Liver (tissue), 9 donors: ENCODE results near the gene FRMD4A. TPM values are rescaled to one million over a fixed set of nuclear protein-coding genes. Genes with fewer than 3 reads are reported as not detected.

Experiments
- DNase-seq: peaks from one replicate; pipeline ENCODE4 v3.0.0-alpha.2; 2017; ENCODE audit warnings: low spot score
- H3K27ac ChIP-seq, 2 donors: one replicate each; pipeline ENCODE4 v1.7.0; 2013; ENCODE audit warnings: inconsistent platforms in 2 of 2, low read length in 2 of 2, control low read depth in 1 of 2, low read depth in 1 of 2, mild to moderate bottlenecking in 1 of 2
- H3K27me3 ChIP-seq, 4 donors: one replicate each; pipeline versions ENCODE4 v1.6.1 to v1.7.0; 2013; ENCODE audit warnings: low read length in 3 of 4, inconsistent platforms in 1 of 4, mild to moderate bottlenecking in 1 of 4, moderate library complexity in 1 of 4; ENCODE audit not compliant: control insufficient read depth in 4 of 4, insufficient read depth in 4 of 4
- H3K36me3 ChIP-seq, 4 donors: one replicate each; pipeline versions ENCODE4 v1.6.1 to v1.7.0; 2013; ENCODE audit warnings: low read length in 3 of 4, mild to moderate bottlenecking in 3 of 4, low read depth in 1 of 4, moderate library complexity in 1 of 4; ENCODE audit not compliant: control insufficient read depth in 4 of 4, insufficient read depth in 3 of 4
- H3K4me1 ChIP-seq, 4 donors: one replicate each; pipeline versions ENCODE4 v1.6.1 to v1.7.0; 2013; ENCODE audit warnings: low read length in 3 of 4, mild to moderate bottlenecking in 3 of 4, moderate library complexity in 1 of 4; ENCODE audit not compliant: control insufficient read depth in 4 of 4, insufficient read depth in 4 of 4
- H3K4me3 ChIP-seq, 3 donors: one replicate each; pipeline versions ENCODE4 v1.6.1 to v1.7.0; 2013; ENCODE audit warnings: low read length in 3 of 3, control low read depth in 1 of 3, low read depth in 1 of 3, mild to moderate bottlenecking in 1 of 3
- H3K9ac ChIP-seq, 2 donors: one replicate each; pipeline ENCODE4 v1.7.0; 2013; ENCODE audit warnings: low read length in 2 of 2, mild to moderate bottlenecking in 2 of 2, moderate library complexity in 2 of 2, control low read depth in 1 of 2, low read depth in 1 of 2
- H3K9me3 ChIP-seq, 4 donors: one replicate each; pipeline versions ENCODE4 v1.6.1 to v1.7.0; 2013; ENCODE audit warnings: low read length in 3 of 4; ENCODE audit not compliant: control insufficient read depth in 4 of 4
- ATF3 ChIP-seq: IDR thresholded peaks from 2 replicates; pipeline ENCODE4 v1.6.1; 2016; ENCODE audit warnings: antibody characterized with exemption
- CTCF ChIP-seq: fragments of 150-350 bp; IDR thresholded peaks from 2 replicates; pipeline ENCODE4 v1.5.1; 2017; ENCODE audit warnings: improper control_type of control experiment, low read depth, low read length; ENCODE audit not compliant: missing input control
- EGR1 ChIP-seq, 2 donors: IDR thresholded peaks; 2 replicates each; pipeline ENCODE4 v1.6.1; 2016 to 2018; ENCODE audit warnings: antibody characterized with exemption in 2 of 2, low read depth in 2 of 2
- FOXA1 ChIP-seq: IDR thresholded peaks from 2 replicates; pipeline ENCODE4 v1.6.1; 2016; ENCODE audit warnings: antibody characterized with exemption
- FOXA2 ChIP-seq: IDR thresholded peaks from 2 replicates; pipeline ENCODE4 v1.6.1; 2016; ENCODE audit warnings: antibody characterized with exemption
- GABPA ChIP-seq, 2 donors: IDR thresholded peaks in 1 of 2; conservative IDR thresholded peaks in 1 of 2; 2 replicates each; pipeline ENCODE4 v1.6.1; 2016; ENCODE audit warnings: antibody characterized with exemption in 2 of 2, mild to moderate bottlenecking in 1 of 2, moderate library complexity in 1 of 2
- HNF4A ChIP-seq, 2 donors: conservative IDR thresholded peaks; 2 replicates each; pipeline ENCODE4 v1.6.1; 2016; ENCODE audit warnings: antibody characterized with exemption in 2 of 2, mild to moderate bottlenecking in 2 of 2
- HNF4G ChIP-seq: IDR thresholded peaks from 2 replicates; pipeline ENCODE4 v1.6.1; 2016; ENCODE audit warnings: antibody characterized with exemption
- JUND ChIP-seq, 2 donors: IDR thresholded peaks; 2 replicates each; pipeline ENCODE4 v1.6.1; 2016; ENCODE audit warnings: antibody characterized with exemption in 2 of 2
- NR2F2 ChIP-seq: IDR thresholded peaks from 2 replicates; pipeline ENCODE4 v1.6.1; 2016; ENCODE audit warnings: antibody characterized with exemption
- RAD21 ChIP-seq, 2 donors: IDR thresholded peaks; 2 replicates each; pipeline ENCODE4 v1.6.1; 2016; ENCODE audit warnings: antibody characterized with exemption in 2 of 2, mild to moderate bottlenecking in 2 of 2
- RXRA ChIP-seq, 2 donors: IDR thresholded peaks; 2 replicates each; pipeline ENCODE4 v1.6.1; 2017 to 2018; ENCODE audit warnings: antibody characterized with exemption in 2 of 2, mild to moderate bottlenecking in 1 of 2
- SP1 ChIP-seq: IDR thresholded peaks from 2 replicates; pipeline ENCODE4 v1.6.1; 2018; ENCODE audit warnings: antibody characterized with exemption, mild to moderate bottlenecking
- TAF1 ChIP-seq: conservative IDR thresholded peaks from 2 replicates; pipeline ENCODE4 v1.6.1; 2016; ENCODE audit warnings: antibody characterized with exemption, mild to moderate bottlenecking
- YY1 ChIP-seq: IDR thresholded peaks from 2 replicates; pipeline ENCODE4 v1.6.1; 2016; ENCODE audit warnings: antibody characterized with exemption, mild to moderate bottlenecking
- WGBS: extraction: QIAGEN DNeasy Blood & Tissue Kit; methylation state at CpG from one replicate; pipeline ENCODE4 v1.1.7; 2013; 5-methylcytosine and 5-hydroxymethylcytosine counted together
- polyA plus RNA-seq, 2 donors: library from polyadenylated mRNA; stranded (reverse) in 1 of 2; unstranded in 1 of 2; fragments of 200-250 nt in 1 of 2; fragments of >200 nt in 1 of 2; fragmentation: Nextera tagmentation in 1 of 2; extraction: Ambion mirVana in 1 of 2; gene quantifications; one replicate each; pipeline versions ENCODE4 v1.2.1 to v1.2.3, GENCODE V29; 2013 to 2015
- total RNA-seq, 2 donors: library from RNA; depleted of rRNA; stranded (reverse); fragments of >200 nt; gene quantifications; one replicate each; pipeline ENCODE4 v1.2.3, GENCODE V29; 2014
- TF ChIP-seq, protein P1 (sequence below): IDR thresholded peaks from 2 replicates; pipeline ENCODE4 v1.6.1; 2016; ENCODE audit warnings: antibody characterized with exemption
- TF ChIP-seq, protein P2 (sequence below): IDR thresholded peaks from 2 replicates; pipeline ENCODE4 v1.6.1; 2016; ENCODE audit warnings: antibody characterized with exemption
- TF ChIP-seq, protein P3 (sequence below): IDR thresholded peaks from 2 replicates; pipeline ENCODE4 v1.6.1; 2016; ENCODE audit warnings: antibody characterized with exemption, mild to moderate bottlenecking
- donor health status: healthy.
- donor health status: healthy.
- donor health status: healthy.
- donor health status: healthy.
- donor health status: healthy.

Gene FRMD4A
- total and polyA plus RNA-seq, 4 donors: 8.2 to 34.3 (median 13.1) TPM

- Histone ChIP-seq H3K4me3 (no peak overlapping the region), H3K9me3 (no peaks in the 10 kb centered on the region), H3K36me3 (no peaks in the 10 kb centered on the region), H3K4me1 (peaks cover 0 to 16% (median 8%) of the 10 kb centered on the region in 4 donors), H3K27me3 (no peaks in the 10 kb centered on the region), H3K27ac (peak overlapping the region; percentile 45 to 52), H3K9ac (no peak overlapping the region)
- DNase-seq: no peak
- TF ChIP-seq RAD21 (IDR thresholded peaks at IDR 0.05) (peak; percentile 58 to 60), SP1 (peak; percentile 97), CTCF (no peak), RXRA (IDR thresholded peaks at IDR 0.05) (peak; percentile 91 to 94), EGR1 (IDR thresholded peaks at IDR 0.05; ENCODE audit: low read depth in 2 of 2) (peak in 1 of 2 donors; percentile 34), ATF3 (peak; percentile 71), JUND (IDR thresholded peaks at IDR 0.05) (peak in 1 of 2 donors; percentile 77), HNF4A (conservative IDR thresholded peaks at IDR 0.05) (peak; percentile 94 to 96), NR2F2 (peak; percentile 21), GABPA (IDR thresholded peaks at IDR 0.05 in 1 of 2, conservative IDR thresholded peaks at IDR 0.05 in 1 of 2) (peak in 1 of 2 donors; percentile 48), FOXA2 (peak; percentile 60), TAF1 (no peak), HNF4G (peak; percentile 84), FOXA1 (peak; percentile 67), YY1 (peak; percentile 88)
- TF ChIP-seq, protein P1, sequence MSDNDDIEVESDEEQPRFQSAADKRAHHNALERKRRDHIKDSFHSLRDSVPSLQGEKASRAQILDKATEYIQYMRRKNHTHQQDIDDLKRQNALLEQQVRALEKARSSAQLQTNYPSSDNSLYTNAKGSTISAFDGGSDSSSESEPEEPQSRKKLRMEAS: peak; percentile 79
- TF ChIP-seq, protein P2, sequence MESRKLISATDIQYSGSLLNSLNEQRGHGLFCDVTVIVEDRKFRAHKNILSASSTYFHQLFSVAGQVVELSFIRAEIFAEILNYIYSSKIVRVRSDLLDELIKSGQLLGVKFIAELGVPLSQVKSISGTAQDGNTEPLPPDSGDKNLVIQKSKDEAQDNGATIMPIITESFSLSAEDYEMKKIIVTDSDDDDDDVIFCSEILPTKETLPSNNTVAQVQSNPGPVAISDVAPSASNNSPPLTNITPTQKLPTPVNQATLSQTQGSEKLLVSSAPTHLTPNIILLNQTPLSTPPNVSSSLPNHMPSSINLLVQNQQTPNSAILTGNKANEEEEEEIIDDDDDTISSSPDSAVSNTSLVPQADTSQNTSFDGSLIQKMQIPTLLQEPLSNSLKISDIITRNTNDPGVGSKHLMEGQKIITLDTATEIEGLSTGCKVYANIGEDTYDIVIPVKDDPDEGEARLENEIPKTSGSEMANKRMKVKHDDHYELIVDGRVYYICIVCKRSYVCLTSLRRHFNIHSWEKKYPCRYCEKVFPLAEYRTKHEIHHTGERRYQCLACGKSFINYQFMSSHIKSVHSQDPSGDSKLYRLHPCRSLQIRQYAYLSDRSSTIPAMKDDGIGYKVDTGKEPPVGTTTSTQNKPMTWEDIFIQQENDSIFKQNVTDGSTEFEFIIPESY: peak; percentile 79
- TF ChIP-seq, protein P3, sequence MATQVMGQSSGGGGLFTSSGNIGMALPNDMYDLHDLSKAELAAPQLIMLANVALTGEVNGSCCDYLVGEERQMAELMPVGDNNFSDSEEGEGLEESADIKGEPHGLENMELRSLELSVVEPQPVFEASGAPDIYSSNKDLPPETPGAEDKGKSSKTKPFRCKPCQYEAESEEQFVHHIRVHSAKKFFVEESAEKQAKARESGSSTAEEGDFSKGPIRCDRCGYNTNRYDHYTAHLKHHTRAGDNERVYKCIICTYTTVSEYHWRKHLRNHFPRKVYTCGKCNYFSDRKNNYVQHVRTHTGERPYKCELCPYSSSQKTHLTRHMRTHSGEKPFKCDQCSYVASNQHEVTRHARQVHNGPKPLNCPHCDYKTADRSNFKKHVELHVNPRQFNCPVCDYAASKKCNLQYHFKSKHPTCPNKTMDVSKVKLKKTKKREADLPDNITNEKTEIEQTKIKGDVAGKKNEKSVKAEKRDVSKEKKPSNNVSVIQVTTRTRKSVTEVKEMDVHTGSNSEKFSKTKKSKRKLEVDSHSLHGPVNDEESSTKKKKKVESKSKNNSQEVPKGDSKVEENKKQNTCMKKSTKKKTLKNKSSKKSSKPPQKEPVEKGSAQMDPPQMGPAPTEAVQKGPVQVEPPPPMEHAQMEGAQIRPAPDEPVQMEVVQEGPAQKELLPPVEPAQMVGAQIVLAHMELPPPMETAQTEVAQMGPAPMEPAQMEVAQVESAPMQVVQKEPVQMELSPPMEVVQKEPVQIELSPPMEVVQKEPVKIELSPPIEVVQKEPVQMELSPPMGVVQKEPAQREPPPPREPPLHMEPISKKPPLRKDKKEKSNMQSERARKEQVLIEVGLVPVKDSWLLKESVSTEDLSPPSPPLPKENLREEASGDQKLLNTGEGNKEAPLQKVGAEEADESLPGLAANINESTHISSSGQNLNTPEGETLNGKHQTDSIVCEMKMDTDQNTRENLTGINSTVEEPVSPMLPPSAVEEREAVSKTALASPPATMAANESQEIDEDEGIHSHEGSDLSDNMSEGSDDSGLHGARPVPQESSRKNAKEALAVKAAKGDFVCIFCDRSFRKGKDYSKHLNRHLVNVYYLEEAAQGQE: peak; percentile 56
- 26% methylated on average over 9 of the region's 9 CpGs for WGBS
Observed at GRCh38 chr10:13983035-13983434, 347.7 kb downstream of the FRMD4A start.
